Uterus (tissue), 4 donors: Measurements from ENCODE around the gene SIGLEC12. TPM values are rescaled to one million over a fixed set of nuclear protein-coding genes. Genes with fewer than 3 reads are reported as not detected.
"Not testable (repeated sequence)": the region's sequence is repeated elsewhere in the genome, so short reads cannot be mapped to it uniquely, and the experiment has no call there.

Experiments
- DNase-seq, 2 donors: peaks; one replicate each; pipeline ENCODE4 v3.0.0-alpha.2; 2019 to 2020
- H3K27ac ChIP-seq, 2 donors: fragments of 200-600 bp; sonication (generic); 1 replicate in 1 of 2; 2 replicates in 1 of 2; pipeline ENCODE4 v1.5.1; 2016 to 2018
- H3K27me3 ChIP-seq, 2 donors: fragments of 200-600 bp; sonication (generic); one replicate each; pipeline ENCODE4 v1.5.1; 2018 to 2019; ENCODE audit warnings: control low read depth in 1 of 2
- H3K36me3 ChIP-seq, 2 donors: fragments of 200-600 bp; sonication (generic); one replicate each; pipeline ENCODE4 v1.5.1; 2019; ENCODE audit warnings: control low read depth in 1 of 2
- H3K4me1 ChIP-seq, 2 donors: fragments of 200-600 bp; sonication (generic); one replicate each; pipeline ENCODE4 v1.5.1; 2018 to 2019; ENCODE audit warnings: control low read depth in 1 of 2
- H3K4me3 ChIP-seq, 2 donors: fragments of 200-600 bp; sonication (generic); 1 replicate in 1 of 2; 2 replicates in 1 of 2; pipeline ENCODE4 v1.5.1; 2018 to 2019; ENCODE audit warnings: mild to moderate bottlenecking in 1 of 2
- H3K9me3 ChIP-seq, 2 donors: fragments of 200-600 bp; sonication (generic); one replicate each; pipeline ENCODE4 v1.5.1; 2019; ENCODE audit warnings: control low read depth in 1 of 2
- POLR2A ChIP-seq, 2 donors: fragments of 450-650 bp; IDR thresholded peaks; one replicate each; pipeline ENCODE4 v1.6.1; 2016; ENCODE audit warnings: antibody characterized with exemption in 2 of 2, mild to moderate bottlenecking in 1 of 2, moderate library complexity in 1 of 2
- intact Hi-C: fragments of 100-400 bp; cut with DNase I; formaldehyde crosslinking; loops from one replicate; pipeline ENCODE4 v1.15.1; 2023; ENCODE audit warnings: low total_unique reads
- total RNA-seq, 4 donors: library from RNA; depleted of rRNA in 3 of 4; stranded (reverse); fragments of >200 nt in 3 of 4; gene quantifications; one replicate each; pipeline versions ENCODE4 v1.1.0 to v1.2.4, GENCODE V29; 2014 to 2023
- TF ChIP-seq, protein P1 (sequence below), 4 experiments: fragments of 200-600 bp in 2 of 4; fragments of 450-650 bp in 2 of 4; sonication (generic) in 2 of 4; IDR thresholded peaks; one replicate each; pipeline ENCODE4 v1.5.1; 2016 to 2019; ENCODE audit warnings: antibody characterized with exemption in 4 of 4, mild to moderate bottlenecking in 2 of 4, moderate library complexity in 1 of 4
- donor health status: DM: yes; HTN: yes; CAD: no.

SIGLEC12 gene
- total RNA-seq, 4 donors from 2014 or later, result 0.21 to 0.40 TPM; not detected in 2

DNA sequence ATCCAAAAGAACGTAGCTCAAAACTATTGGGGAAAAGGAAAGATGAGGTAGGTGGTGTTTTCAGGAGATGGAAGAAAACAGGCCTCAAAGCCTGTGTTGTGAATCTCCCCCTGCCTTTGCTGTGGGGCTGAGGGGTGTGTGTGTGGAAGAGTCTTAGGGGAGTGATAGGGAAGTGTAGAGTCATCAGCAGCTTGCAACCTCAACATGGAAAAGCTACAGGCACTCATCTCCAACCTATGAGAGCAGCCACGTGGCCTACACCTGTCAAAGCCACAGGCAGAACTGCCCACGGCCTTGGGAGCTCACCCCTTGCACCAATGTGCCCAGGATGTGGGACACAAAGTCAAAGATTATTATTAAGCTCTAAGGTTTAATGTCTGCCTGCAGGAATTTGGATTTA, 4.3 kb upstream of the SIGLEC12 start:
- intact Hi-C loops, result no loop called here
- TF ChIP-seq, protein P1, sequence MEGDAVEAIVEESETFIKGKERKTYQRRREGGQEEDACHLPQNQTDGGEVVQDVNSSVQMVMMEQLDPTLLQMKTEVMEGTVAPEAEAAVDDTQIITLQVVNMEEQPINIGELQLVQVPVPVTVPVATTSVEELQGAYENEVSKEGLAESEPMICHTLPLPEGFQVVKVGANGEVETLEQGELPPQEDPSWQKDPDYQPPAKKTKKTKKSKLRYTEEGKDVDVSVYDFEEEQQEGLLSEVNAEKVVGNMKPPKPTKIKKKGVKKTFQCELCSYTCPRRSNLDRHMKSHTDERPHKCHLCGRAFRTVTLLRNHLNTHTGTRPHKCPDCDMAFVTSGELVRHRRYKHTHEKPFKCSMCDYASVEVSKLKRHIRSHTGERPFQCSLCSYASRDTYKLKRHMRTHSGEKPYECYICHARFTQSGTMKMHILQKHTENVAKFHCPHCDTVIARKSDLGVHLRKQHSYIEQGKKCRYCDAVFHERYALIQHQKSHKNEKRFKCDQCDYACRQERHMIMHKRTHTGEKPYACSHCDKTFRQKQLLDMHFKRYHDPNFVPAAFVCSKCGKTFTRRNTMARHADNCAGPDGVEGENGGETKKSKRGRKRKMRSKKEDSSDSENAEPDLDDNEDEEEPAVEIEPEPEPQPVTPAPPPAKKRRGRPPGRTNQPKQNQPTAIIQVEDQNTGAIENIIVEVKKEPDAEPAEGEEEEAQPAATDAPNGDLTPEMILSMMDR (IDR thresholded peaks at IDR 0.05), result no peak
- no peak for TF ChIP-seq POLR2A (IDR thresholded peaks at IDR 0.05)

DNA sequence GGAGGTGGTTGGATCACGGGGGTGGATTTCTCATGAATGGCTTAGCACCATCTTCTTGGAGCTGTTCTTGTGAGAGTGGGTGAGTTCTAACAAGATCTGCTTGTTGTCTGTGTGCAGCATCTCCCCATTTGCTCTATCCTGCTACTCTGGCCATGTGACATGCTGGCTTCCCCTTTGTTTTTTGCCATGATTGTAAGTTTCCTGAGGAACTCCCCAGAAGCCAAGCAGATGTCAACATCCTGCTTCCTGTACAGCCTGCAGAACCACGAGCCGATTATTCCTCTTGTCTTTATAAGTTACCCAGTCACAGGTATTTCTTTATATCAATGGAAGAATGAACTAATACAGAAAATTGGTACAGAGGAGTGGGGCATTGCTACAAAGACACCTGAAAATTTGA, 2.3 kb upstream of the SIGLEC12 start:
- Histone ChIP-seq H3K27me3 (no peaks in the 10 kb centered on the region), H3K36me3 (no peaks in the 10 kb centered on the region), H3K27ac (no peak overlapping the region), H3K4me3 (no peak overlapping the region), H3K4me1 (no peaks in the 10 kb centered on the region), H3K9me3 (no peaks in the 10 kb centered on the region)
- no peak for TF ChIP-seq POLR2A (IDR thresholded peaks at IDR 0.05)
- TF ChIP-seq, protein P1 (IDR thresholded peaks at IDR 0.05), result no peak
- no peak for DNase-seq
- intact Hi-C loops, result no loop called here

More for the DNA sequence above, 4.3 kb upstream of the SIGLEC12 start:
- DNase-seq, result no peak
- Histone ChIP-seq H3K36me3 (no peaks in the 10 kb centered on the region), H3K4me3 (no peak overlapping the region), H3K9me3 (no peaks in the 10 kb centered on the region), H3K27ac (no peak overlapping the region), H3K4me1 (no peaks in the 10 kb centered on the region), H3K27me3 (no peaks in the 10 kb centered on the region)

DNA sequence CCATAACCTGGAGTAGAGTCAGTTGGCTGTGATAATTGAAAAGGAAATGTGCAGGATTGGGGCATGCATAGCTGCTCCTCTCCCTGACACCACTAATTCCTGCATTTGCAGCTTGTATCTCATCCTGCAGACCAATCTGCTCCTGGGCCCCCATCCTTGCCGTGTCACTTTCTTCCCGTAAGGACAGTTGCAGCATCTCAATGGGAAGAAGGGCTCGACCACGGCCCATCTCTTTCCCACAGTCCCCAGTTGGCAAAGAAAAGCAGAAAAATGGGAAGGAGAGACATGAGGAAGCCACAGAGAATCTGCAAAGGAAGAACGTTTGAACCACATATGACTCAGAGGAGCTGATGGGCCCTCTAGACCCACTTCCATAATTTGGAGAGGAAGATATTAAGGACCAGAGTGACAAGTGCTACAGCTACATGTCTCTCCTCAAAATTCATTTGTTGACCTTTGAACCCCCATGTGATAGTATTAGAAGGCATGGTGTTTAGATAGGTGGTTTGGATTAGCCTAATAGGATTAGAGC, 1.8 kb upstream of the SIGLEC12 start:
- H3K36me3 ChIP-seq, result no peaks in the 10 kb centered on the region
- intact Hi-C loops, result no loop called here
- TF ChIP-seq POLR2A (IDR thresholded peaks at IDR 0.05), result no peak
- TF ChIP-seq, protein P1 (IDR thresholded peaks at IDR 0.05), result no peak
- no peak overlapping the region for H3K4me3 ChIP-seq
- no peaks in the 10 kb centered on the region for H3K9me3 ChIP-seq
- no peak for DNase-seq
- H3K27ac ChIP-seq, result no peak overlapping the region
- no peaks in the 10 kb centered on the region for H3K4me1 ChIP-seq
- no peaks in the 10 kb centered on the region for H3K27me3 ChIP-seq

DNA sequence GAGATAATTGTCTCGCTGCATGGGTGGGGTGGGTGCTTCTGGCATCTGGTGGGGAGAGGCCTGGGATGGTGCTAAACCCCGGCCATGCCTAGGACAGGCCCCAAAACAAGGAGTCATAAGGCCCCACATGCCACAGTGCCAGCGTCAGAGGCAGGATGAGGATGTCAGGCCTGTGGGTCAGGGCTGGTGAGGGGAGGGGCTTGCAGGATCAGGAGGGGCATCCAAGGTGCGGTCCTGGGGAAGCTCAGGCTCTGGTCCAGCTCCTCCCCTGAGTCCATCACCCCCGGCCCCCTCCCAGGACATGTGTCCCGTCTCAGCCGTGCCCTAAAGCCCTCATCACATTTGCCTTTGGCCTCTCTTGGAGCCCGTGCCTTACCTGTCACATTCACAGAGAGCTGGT, 669 bp downstream of the SIGLEC12 start:
- H3K27me3 ChIP-seq, H3K4me1 ChIP-seq, H3K36me3 ChIP-seq, H3K4me3 ChIP-seq, H3K27ac ChIP-seq, DNase-seq, H3K9me3 ChIP-seq, intact Hi-C loops: not testable (repeated sequence)

DNA sequence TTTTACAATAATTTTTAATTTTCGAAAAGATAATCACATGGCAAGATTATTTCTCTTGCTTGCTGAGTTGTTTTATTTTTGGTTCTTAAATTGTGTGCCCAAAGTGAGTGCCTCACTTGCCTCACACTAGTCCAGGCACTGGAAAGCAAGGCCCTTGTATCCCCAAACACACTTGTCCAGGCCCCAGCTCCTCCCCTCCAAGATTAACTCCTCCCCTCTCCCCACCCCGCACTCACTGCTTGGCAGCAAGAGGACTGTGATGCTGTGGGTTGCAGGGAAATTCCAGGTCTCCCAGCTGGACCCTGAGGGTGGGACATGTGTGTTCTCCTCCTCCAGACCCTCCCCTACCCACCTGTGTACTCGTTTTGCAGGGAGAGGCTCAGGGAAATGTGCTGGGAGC, 3.9 kb downstream of the SIGLEC12 start:
- H3K27ac ChIP-seq, result no peak overlapping the region
- no peak for DNase-seq
- no peaks in the 10 kb centered on the region for H3K27me3 ChIP-seq
- no peak overlapping the region for H3K4me3 ChIP-seq
- H3K9me3 ChIP-seq, result no peaks in the 10 kb centered on the region
- no peaks in the 10 kb centered on the region for H3K4me1 ChIP-seq
- no peaks in the 10 kb centered on the region for H3K36me3 ChIP-seq
- intact Hi-C loops, result no loop called here
- TF ChIP-seq POLR2A (IDR thresholded peaks at IDR 0.05), result no peak
- TF ChIP-seq, protein P1 (IDR thresholded peaks at IDR 0.05), result no peak

DNA sequence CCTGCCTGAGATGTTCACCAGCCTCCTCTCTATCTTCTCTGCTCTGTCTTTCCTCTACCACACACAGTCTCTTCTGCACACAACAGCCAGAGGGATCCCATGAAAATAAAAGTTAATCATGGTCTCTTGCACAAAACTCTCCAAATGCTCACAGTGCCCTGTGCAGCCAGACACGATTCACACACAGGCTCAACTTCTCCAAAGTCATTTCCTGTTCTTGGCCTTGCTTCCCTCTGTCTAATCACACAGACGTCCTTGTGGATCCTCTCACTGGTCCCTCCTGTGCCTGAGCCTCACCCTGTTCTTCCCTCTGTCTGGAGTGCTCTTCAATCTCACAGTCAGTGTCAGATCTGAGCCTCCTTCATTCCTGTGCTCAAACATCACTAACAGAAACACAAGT, 7.8 kb downstream of the SIGLEC12 start:
- Histone ChIP-seq H3K27me3 (no peaks in the 10 kb centered on the region), H3K4me1 (no peaks in the 10 kb centered on the region)
- intact Hi-C loops, result no loop called here

More for the DNA sequence above, 7.8 kb downstream of the SIGLEC12 start:
- no peak for DNase-seq
- Histone ChIP-seq H3K4me3 (no peak overlapping the region), H3K36me3 (no peaks in the 10 kb centered on the region), H3K9me3 (no peaks in the 10 kb centered on the region), H3K27ac (no peak overlapping the region)
- TF ChIP-seq, protein P1 (IDR thresholded peaks at IDR 0.05), result no peak
- TF ChIP-seq POLR2A (IDR thresholded peaks at IDR 0.05), result no peak
